Measurements from ENCODE around the gene ELANE.
"Not testable (repeated sequence)": the region's sequence is repeated elsewhere in the genome, so short reads cannot be mapped to it uniquely, and the experiment has no call there.

Gene ELANE

DNA sequence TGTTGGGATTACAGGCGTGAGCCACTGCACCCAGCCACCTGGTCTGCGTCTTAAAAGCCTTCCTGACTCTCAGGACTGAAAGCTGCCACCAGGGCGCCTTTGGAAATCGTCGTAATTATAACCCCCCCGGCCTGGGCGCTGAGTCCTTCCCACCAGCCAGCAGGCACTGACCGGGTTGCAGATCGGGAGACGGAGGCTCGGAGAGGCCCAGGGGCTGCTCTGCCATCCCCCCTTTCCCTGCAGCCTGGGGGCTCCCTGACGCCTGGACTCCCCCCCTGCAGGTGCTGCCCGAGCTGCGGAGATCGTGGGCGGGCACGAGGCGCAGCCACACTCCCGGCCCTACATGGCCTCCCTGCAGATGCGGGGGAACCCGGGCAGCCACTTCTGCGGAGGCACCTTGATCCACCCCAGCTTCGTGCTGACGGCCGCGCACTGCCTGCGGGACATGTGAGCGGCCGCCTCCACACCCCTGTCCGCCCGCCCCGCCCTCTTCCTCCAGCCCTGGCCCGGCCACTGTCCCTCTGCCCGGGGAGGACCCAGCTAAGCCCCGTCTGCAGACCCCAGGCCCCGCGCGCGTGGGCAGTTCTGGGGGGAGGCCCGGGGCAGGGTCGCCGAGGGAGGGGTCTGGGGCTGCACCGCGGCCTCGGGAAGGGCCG is 8.8 kb upstream of the ELANE start:
- no peaks in the 10 kb centered on the region for H3K9me3 ChIP-seq (ENCODE audit: control insufficient read depth in 2 of 2, low read length in 2 of 2)
- H3K36me3 ChIP-seq (ENCODE audit: control insufficient read depth in 2 of 2, insufficient read depth in 2 of 2, low read length in 2 of 2), result no peaks in the 10 kb centered on the region
- H3K27me3 ChIP-seq (ENCODE audit: control insufficient read depth in 2 of 2, insufficient read depth in 2 of 2, low read length in 2 of 2), result peaks cover 23 to 40% of the 10 kb centered on the region in 2 donors
- H3K4me1 ChIP-seq (ENCODE audit: control insufficient read depth in 2 of 2, insufficient read depth in 2 of 2, low read length in 2 of 2), result peaks cover 3 to 6% of the 10 kb centered on the region in 2 donors
- no peak overlapping the region for H3K9ac ChIP-seq (ENCODE audit: low read depth in 1 of 2, low read length in 2 of 2)
- no peak overlapping the region for H3K27ac ChIP-seq (ENCODE audit: low read depth in 2 of 2, low read length in 2 of 2)
- H3K4me3 ChIP-seq (ENCODE audit: low read length in 2 of 2), result no peak overlapping the region

- Histone ChIP-seq H3K36me3 (ENCODE audit: control insufficient read depth in 2 of 2, insufficient read depth in 2 of 2, low read length in 2 of 2) (no peaks in the 10 kb centered on the region), H3K4me3 (ENCODE audit: low read length in 2 of 2) (no peak overlapping the region), H3K27me3 (ENCODE audit: control insufficient read depth in 2 of 2, insufficient read depth in 2 of 2, low read length in 2 of 2) (peaks cover 25 to 42% of the 10 kb centered on the region in 2 donors), H3K4me1 (ENCODE audit: control insufficient read depth in 2 of 2, insufficient read depth in 2 of 2, low read length in 2 of 2) (peaks cover 3 to 6% of the 10 kb centered on the region in 2 donors), H3K9me3 (ENCODE audit: control insufficient read depth in 2 of 2, low read length in 2 of 2) (no peaks in the 10 kb centered on the region), H3K9ac (ENCODE audit: low read depth in 1 of 2, low read length in 2 of 2) (no peak overlapping the region), H3K27ac (ENCODE audit: low read depth in 2 of 2, low read length in 2 of 2) (no peak overlapping the region)
Observed at GRCh38 chr19:843836-844545, 8.1 kb upstream of the ELANE start.

DNA sequence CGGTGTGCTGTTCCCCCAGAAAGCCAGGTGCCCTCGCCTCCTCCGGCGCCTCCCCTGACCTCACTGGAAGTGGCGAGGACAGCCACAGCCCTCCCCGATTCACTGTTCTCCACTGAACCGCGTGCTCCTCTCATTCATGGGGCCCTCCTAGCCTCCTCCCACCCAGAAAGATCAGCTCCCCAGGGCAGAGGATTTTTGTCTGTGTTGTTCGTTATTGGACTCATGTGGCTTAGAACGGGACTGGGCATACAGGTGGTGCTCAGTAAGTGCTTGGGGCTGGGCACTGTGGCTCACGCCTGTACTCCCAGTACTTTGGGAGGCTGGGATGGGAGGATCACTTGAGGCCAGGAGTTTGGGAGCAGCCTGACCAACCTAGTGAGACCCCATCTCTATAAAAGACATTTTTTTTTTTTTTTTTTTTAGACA is 7.5 kb upstream of the ELANE start:
- Histone ChIP-seq H3K4me3 (ENCODE audit: low read length in 2 of 2) (no peak overlapping the region), H3K4me1 (ENCODE audit: control insufficient read depth in 2 of 2, insufficient read depth in 2 of 2, low read length in 2 of 2) (peaks cover 3 to 6% of the 10 kb centered on the region in 2 donors), H3K27me3 (ENCODE audit: control insufficient read depth in 2 of 2, insufficient read depth in 2 of 2, low read length in 2 of 2) (peaks cover 25 to 42% of the 10 kb centered on the region in 2 donors), H3K36me3 (ENCODE audit: control insufficient read depth in 2 of 2, insufficient read depth in 2 of 2, low read length in 2 of 2) (no peaks in the 10 kb centered on the region), H3K9me3 (ENCODE audit: control insufficient read depth in 2 of 2, low read length in 2 of 2) (no peaks in the 10 kb centered on the region), H3K9ac (ENCODE audit: low read depth in 1 of 2, low read length in 2 of 2) (no peak overlapping the region), H3K27ac (ENCODE audit: low read depth in 2 of 2, low read length in 2 of 2) (no peak overlapping the region)

- no peaks in the 10 kb centered on the region for H3K36me3 ChIP-seq (ENCODE audit: control insufficient read depth in 2 of 2, insufficient read depth in 2 of 2, low read length in 2 of 2)
- no peak overlapping the region for H3K9ac ChIP-seq (ENCODE audit: low read depth in 1 of 2, low read length in 2 of 2)
- H3K9me3 ChIP-seq (ENCODE audit: control insufficient read depth in 2 of 2, low read length in 2 of 2), result no peaks in the 10 kb centered on the region
- peaks cover 22 to 42% of the 10 kb centered on the region in 2 donors for H3K27me3 ChIP-seq (ENCODE audit: control insufficient read depth in 2 of 2, insufficient read depth in 2 of 2, low read length in 2 of 2)
- H3K27ac ChIP-seq (ENCODE audit: low read depth in 2 of 2, low read length in 2 of 2), result no peak overlapping the region
- no peak overlapping the region for H3K4me3 ChIP-seq (ENCODE audit: low read length in 2 of 2)
- H3K4me1 ChIP-seq (ENCODE audit: control insufficient read depth in 2 of 2, insufficient read depth in 2 of 2, low read length in 2 of 2), result peaks cover 6 to 7% of the 10 kb centered on the region in 2 donors
Observed at GRCh38 chr19:845707-846521, 6.2 kb upstream of the ELANE start.

GRCh38 chr19:848386-848921 is 3.6 kb upstream of the ELANE start:
- Histone ChIP-seq H3K27me3 (ENCODE audit: control insufficient read depth in 2 of 2, insufficient read depth in 2 of 2, low read length in 2 of 2) (peaks cover 18 to 35% of the 10 kb centered on the region in 2 donors), H3K9ac (ENCODE audit: low read depth in 1 of 2, low read length in 2 of 2) (no peak overlapping the region), H3K4me1 (ENCODE audit: control insufficient read depth in 2 of 2, insufficient read depth in 2 of 2, low read length in 2 of 2) (peaks cover 3 to 8% of the 10 kb centered on the region in 2 donors), H3K4me3 (ENCODE audit: low read length in 2 of 2) (no peak overlapping the region), H3K9me3 (ENCODE audit: control insufficient read depth in 2 of 2, low read length in 2 of 2) (no peaks in the 10 kb centered on the region), H3K36me3 (ENCODE audit: control insufficient read depth in 2 of 2, insufficient read depth in 2 of 2, low read length in 2 of 2) (no peaks in the 10 kb centered on the region), H3K27ac (ENCODE audit: low read depth in 2 of 2, low read length in 2 of 2) (no peak overlapping the region)

GRCh38 chr19:849195-849594 is 2.9 kb upstream of the ELANE start:
- not testable (repeated sequence) for H3K4me1 ChIP-seq (ENCODE audit: control insufficient read depth in 2 of 2, insufficient read depth in 2 of 2, low read length in 2 of 2); H3K9me3 ChIP-seq (ENCODE audit: control insufficient read depth in 2 of 2, low read length in 2 of 2); H3K9ac ChIP-seq (ENCODE audit: low read depth in 1 of 2, low read length in 2 of 2); H3K36me3 ChIP-seq (ENCODE audit: control insufficient read depth in 2 of 2, insufficient read depth in 2 of 2, low read length in 2 of 2); H3K4me3 ChIP-seq (ENCODE audit: low read length in 2 of 2); H3K27ac ChIP-seq (ENCODE audit: low read depth in 2 of 2, low read length in 2 of 2)
- peaks cover 15 to 31% of the 10 kb centered on the region in 2 donors for H3K27me3 ChIP-seq (ENCODE audit: control insufficient read depth in 2 of 2, insufficient read depth in 2 of 2, low read length in 2 of 2)

- Histone ChIP-seq H3K27me3 (ENCODE audit: control insufficient read depth in 2 of 2, insufficient read depth in 2 of 2, low read length in 2 of 2) (peaks cover 15 to 27% of the 10 kb centered on the region in 2 donors), H3K27ac (ENCODE audit: low read depth in 2 of 2, low read length in 2 of 2) (peak overlapping the region; percentile 68 to 78), H3K36me3 (ENCODE audit: control insufficient read depth in 2 of 2, insufficient read depth in 2 of 2, low read length in 2 of 2) (no peaks in the 10 kb centered on the region), H3K9me3 (ENCODE audit: control insufficient read depth in 2 of 2, low read length in 2 of 2) (no peaks in the 10 kb centered on the region), H3K4me1 (ENCODE audit: control insufficient read depth in 2 of 2, insufficient read depth in 2 of 2, low read length in 2 of 2) (peaks cover 0 to 5% of the 10 kb centered on the region in 2 donors), H3K4me3 (ENCODE audit: low read length in 2 of 2) (no peak overlapping the region), H3K9ac (ENCODE audit: low read depth in 1 of 2, low read length in 2 of 2) (no peak overlapping the region)
Observed at GRCh38 chr19:850221-850978, 1.7 kb upstream of the ELANE start.

DNA sequence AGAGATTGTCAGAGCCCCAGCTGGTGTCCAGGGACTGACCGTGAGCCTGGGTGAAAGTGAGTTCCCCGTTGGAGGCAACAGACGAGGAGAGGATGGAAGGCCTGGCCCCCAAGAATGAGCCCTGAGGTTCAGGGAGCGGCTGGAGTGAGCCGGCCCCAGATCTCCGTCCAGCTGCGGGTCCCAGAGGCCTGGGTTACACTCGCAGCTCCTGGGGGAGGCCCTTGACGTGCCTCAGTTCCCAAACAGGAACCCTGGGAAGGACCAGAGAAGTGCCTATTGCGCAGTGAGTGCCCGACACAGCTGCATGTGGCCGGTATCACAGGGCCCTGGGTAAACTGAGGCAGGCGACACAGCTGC is 1.1 kb upstream of the ELANE start:
- Histone ChIP-seq H3K4me1 (ENCODE audit: control insufficient read depth in 2 of 2, insufficient read depth in 2 of 2, low read length in 2 of 2) (peaks cover 0 to 5% of the 10 kb centered on the region in 2 donors), H3K4me3 (ENCODE audit: low read length in 2 of 2) (no peak overlapping the region), H3K9ac (ENCODE audit: low read depth in 1 of 2, low read length in 2 of 2) (no peak overlapping the region), H3K27ac (ENCODE audit: low read depth in 2 of 2, low read length in 2 of 2) (peak overlapping the region; percentile 68 to 78), H3K36me3 (ENCODE audit: control insufficient read depth in 2 of 2, insufficient read depth in 2 of 2, low read length in 2 of 2) (no peaks in the 10 kb centered on the region), H3K27me3 (ENCODE audit: control insufficient read depth in 2 of 2, insufficient read depth in 2 of 2, low read length in 2 of 2) (peaks cover 11 to 26% of the 10 kb centered on the region in 2 donors), H3K9me3 (ENCODE audit: control insufficient read depth in 2 of 2, low read length in 2 of 2) (no peaks in the 10 kb centered on the region)

DNA sequence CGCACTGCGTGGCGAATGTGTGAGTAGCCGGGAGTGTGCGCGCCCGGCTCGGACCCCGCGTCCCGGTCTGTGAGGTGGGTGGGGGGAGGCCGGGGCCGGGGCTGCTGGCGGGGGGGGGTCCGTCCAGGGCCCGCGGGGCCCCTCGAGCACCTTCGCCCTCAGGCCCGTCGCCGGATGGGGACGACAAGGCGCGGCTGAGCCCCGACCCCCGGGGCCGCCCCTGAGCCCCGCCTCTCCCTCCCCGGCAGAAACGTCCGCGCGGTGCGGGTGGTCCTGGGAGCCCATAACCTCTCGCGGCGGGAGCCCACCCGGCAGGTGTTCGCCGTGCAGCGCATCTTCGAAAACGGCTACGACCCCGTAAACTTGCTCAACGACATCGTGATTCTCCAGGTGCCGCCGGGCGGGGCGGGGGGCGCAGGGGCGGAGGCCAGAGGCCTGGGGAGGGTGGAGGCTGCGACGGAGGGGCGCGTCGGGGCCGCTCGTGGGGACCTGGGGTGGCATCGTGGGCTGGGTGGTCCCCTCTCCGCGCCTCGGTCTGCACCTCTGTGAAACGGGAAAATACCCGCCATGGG is 997 bp downstream of the ELANE start:
- Histone ChIP-seq H3K27ac (ENCODE audit: low read depth in 2 of 2, low read length in 2 of 2) (no peak overlapping the region), H3K27me3 (ENCODE audit: control insufficient read depth in 2 of 2, insufficient read depth in 2 of 2, low read length in 2 of 2) (peaks cover 4 to 9% of the 10 kb centered on the region in 2 donors), H3K4me3 (ENCODE audit: low read length in 2 of 2) (no peak overlapping the region), H3K9ac (ENCODE audit: low read depth in 1 of 2, low read length in 2 of 2) (no peak overlapping the region), H3K9me3 (ENCODE audit: control insufficient read depth in 2 of 2, low read length in 2 of 2) (no peaks in the 10 kb centered on the region), H3K4me1 (ENCODE audit: control insufficient read depth in 2 of 2, insufficient read depth in 2 of 2, low read length in 2 of 2) (peaks cover 0 to 5% of the 10 kb centered on the region in 2 donors), H3K36me3 (ENCODE audit: control insufficient read depth in 2 of 2, insufficient read depth in 2 of 2, low read length in 2 of 2) (no peaks in the 10 kb centered on the region)

Measured in mucosa of rectum (tissue), 2 donors.